ENCODE measurements around the gene FAM53A.

Gene FAM53A

GRCh38 chr4:1668488-1668840 lies 15.6 kb downstream of the FAM53A start:
- no peak for DNase-seq (ENCODE audit: low read depth)
- H3K4me3 ChIP-seq (ENCODE audit: low read depth, low read length), result no peak overlapping the region
- in situ Hi-C loops (cut with HindIII; ENCODE audit: low sequenced_read_pairs), result no loop called here
- no peak for TF ChIP-seq CTCF (IDR thresholded peaks at IDR 0.05; ENCODE audit: low read depth, low read length, missing control alignments)

GRCh38 chr4:1667273-1667672 lies 16.8 kb downstream of the FAM53A start:
- in situ Hi-C loops (cut with HindIII; ENCODE audit: low sequenced_read_pairs), result no loop called here
- DNase-seq (ENCODE audit: low read depth), result no peak
- H3K4me3 ChIP-seq (ENCODE audit: low read depth, low read length), result no peak overlapping the region
- no peak for TF ChIP-seq CTCF (IDR thresholded peaks at IDR 0.05; ENCODE audit: low read depth, low read length, missing control alignments)

GRCh38 chr4:1666391-1666790 lies 17.7 kb downstream of the FAM53A start:
- no peak for TF ChIP-seq CTCF (IDR thresholded peaks at IDR 0.05; ENCODE audit: low read depth, low read length, missing control alignments)
- no peak overlapping the region for H3K4me3 ChIP-seq (ENCODE audit: low read depth, low read length)
- no peak for DNase-seq (ENCODE audit: low read depth)
- in situ Hi-C loops (cut with HindIII; ENCODE audit: low sequenced_read_pairs), result no loop called here

- TF ChIP-seq CTCF (IDR thresholded peaks at IDR 0.05; ENCODE audit: low read depth, low read length, missing control alignments), result no peak
- no peak overlapping the region for H3K4me3 ChIP-seq (ENCODE audit: low read depth, low read length)
- DNase-seq (ENCODE audit: low read depth), result no peak
- in situ Hi-C loops (cut with HindIII; ENCODE audit: low sequenced_read_pairs), result no loop called here
Measured at GRCh38 chr4:1664141-1664540, 20.0 kb downstream of the FAM53A start.

- DNase-seq (ENCODE audit: low read depth), result no peak
- in situ Hi-C loops (cut with HindIII; ENCODE audit: low sequenced_read_pairs), result no loop called here
- no peak overlapping the region for H3K4me3 ChIP-seq (ENCODE audit: low read depth, low read length)
- TF ChIP-seq CTCF (IDR thresholded peaks at IDR 0.05; ENCODE audit: low read depth, low read length, missing control alignments), result no peak
Measured at GRCh38 chr4:1663549-1663948, 20.6 kb downstream of the FAM53A start.

- in situ Hi-C loops (cut with HindIII; ENCODE audit: low sequenced_read_pairs), result no loop called here
- no peak for TF ChIP-seq CTCF (IDR thresholded peaks at IDR 0.05; ENCODE audit: low read depth, low read length, missing control alignments)
- no peak for DNase-seq (ENCODE audit: low read depth)
- H3K4me3 ChIP-seq (ENCODE audit: low read depth, low read length), result no peak overlapping the region
Measured at GRCh38 chr4:1661695-1662094, 22.4 kb downstream of the FAM53A start.

Measured in astrocyte of the cerebellum (primary cell).